Activated naive CD8-positive, alpha-beta T cell (primary cell): ENCODE measurements around the gene CDK5RAP2.

Source experiments
- H3K27ac Mint-ChIP-seq: one replicate; pipeline ENCODE4 v1.8.0; 2021; ENCODE audit warnings: mixed read lengths
- H3K27me3 Mint-ChIP-seq: one replicate; pipeline ENCODE4 v1.8.0; 2021; ENCODE audit warnings: mixed read lengths
- H3K36me3 Mint-ChIP-seq: one replicate; pipeline ENCODE4 v1.8.0; 2021; ENCODE audit warnings: mixed read lengths
- H3K4me1 Mint-ChIP-seq: one replicate; pipeline ENCODE4 v1.8.0; 2021; ENCODE audit warnings: low read depth, mixed read lengths
- H3K4me3 Mint-ChIP-seq: one replicate; pipeline ENCODE4 v1.8.0; 2021; ENCODE audit warnings: mild to moderate bottlenecking, mixed read lengths
- H3K9me3 Mint-ChIP-seq: one replicate; pipeline ENCODE4 v1.8.0; 2021; ENCODE audit warnings: low read depth, mixed read lengths

Gene CDK5RAP2

GRCh38 chr9:120366644-120367019, 213.3 kb downstream of the CDK5RAP2 start:
- H3K27me3 Mint-ChIP-seq: no peaks in the 10 kb centered on the region
- peaks cover 3% of the 10 kb centered on the region for H3K36me3 Mint-ChIP-seq
- no peak overlapping the region for H3K4me3 Mint-ChIP-seq
- H3K4me1 Mint-ChIP-seq: no peaks in the 10 kb centered on the region
- no peak overlapping the region for H3K27ac Mint-ChIP-seq
- peaks cover 5% of the 10 kb centered on the region for H3K9me3 Mint-ChIP-seq

DNA sequence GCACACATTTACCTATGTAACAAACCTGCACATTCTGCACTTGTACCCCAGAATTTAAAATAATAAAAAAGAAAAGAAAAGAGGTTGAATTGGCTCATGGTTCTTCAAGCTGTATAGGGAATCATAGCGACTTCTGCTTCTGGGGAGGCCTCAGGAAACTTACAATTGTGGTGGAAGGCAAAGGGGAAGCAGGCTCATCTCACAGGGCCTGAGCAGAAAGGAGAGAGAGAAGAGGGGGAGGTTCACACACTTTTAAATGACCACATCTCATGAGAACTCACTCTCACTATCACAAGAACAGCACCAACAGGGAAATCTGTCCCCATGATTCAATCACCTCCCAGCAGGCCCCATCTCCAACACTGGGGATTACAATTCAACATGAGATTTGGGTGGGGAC, 214.6 kb downstream of the CDK5RAP2 start:
- Mint-ChIP-seq H3K4me3 (no peak overlapping the region), H3K27me3 (no peaks in the 10 kb centered on the region), H3K4me1 (no peaks in the 10 kb centered on the region), H3K9me3 (peaks cover 5% of the 10 kb centered on the region), H3K27ac (no peak overlapping the region), H3K36me3 (no peaks in the 10 kb centered on the region)

DNA sequence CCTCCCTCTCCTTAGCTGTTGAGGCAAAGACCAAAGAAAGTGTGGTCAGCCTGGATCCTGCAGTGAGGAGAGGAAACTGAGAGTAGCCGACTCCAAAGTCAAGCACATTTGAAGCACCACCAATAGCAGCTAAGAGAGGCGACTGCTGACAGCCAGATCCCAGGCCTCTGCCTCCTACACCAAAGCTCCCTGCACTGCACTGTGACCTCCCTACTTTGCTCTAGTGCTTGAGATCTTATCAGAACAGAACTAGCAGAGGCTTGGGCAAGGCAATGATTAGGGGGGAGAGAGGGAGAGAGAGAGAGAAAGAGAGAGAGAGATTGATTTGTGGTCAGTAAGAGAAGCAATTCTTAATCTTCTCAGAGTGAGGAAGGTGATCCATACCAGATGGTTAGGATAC, 216.3 kb downstream of the CDK5RAP2 start:
- Mint-ChIP-seq H3K4me1 (no peaks in the 10 kb centered on the region), H3K4me3 (no peak overlapping the region), H3K27ac (no peak overlapping the region), H3K36me3 (no peaks in the 10 kb centered on the region), H3K27me3 (no peaks in the 10 kb centered on the region), H3K9me3 (peaks cover 4% of the 10 kb centered on the region)

GRCh38 chr9:120362446-120362845, 217.5 kb downstream of the CDK5RAP2 start:
- Mint-ChIP-seq H3K27ac (no peak overlapping the region), H3K27me3 (no peaks in the 10 kb centered on the region), H3K4me1 (no peaks in the 10 kb centered on the region), H3K9me3 (no peaks in the 10 kb centered on the region), H3K4me3 (no peak overlapping the region), H3K36me3 (no peaks in the 10 kb centered on the region)

DNA sequence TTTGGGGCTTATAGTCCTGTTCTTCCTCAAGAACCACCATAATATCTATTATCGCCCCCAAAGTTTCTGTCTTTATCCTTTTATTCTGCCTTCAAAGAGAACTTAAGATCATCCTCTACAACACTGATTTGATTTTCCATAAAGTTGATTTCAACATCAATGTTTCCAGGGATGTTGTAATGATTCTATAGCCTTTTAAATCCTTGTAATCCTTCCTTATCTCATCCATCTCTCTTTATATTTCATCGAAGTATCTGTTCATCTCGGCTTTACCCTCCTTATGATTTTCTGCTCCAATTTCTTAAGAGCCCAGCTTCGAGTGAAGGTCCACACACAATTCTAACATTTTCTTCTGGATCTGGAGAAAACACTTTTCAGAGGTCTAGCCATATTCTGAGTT, 218.4 kb downstream of the CDK5RAP2 start:
- Mint-ChIP-seq H3K4me1 (no peaks in the 10 kb centered on the region), H3K27ac (no peak overlapping the region), H3K4me3 (no peak overlapping the region), H3K27me3 (no peaks in the 10 kb centered on the region), H3K36me3 (no peaks in the 10 kb centered on the region), H3K9me3 (no peaks in the 10 kb centered on the region)

DNA sequence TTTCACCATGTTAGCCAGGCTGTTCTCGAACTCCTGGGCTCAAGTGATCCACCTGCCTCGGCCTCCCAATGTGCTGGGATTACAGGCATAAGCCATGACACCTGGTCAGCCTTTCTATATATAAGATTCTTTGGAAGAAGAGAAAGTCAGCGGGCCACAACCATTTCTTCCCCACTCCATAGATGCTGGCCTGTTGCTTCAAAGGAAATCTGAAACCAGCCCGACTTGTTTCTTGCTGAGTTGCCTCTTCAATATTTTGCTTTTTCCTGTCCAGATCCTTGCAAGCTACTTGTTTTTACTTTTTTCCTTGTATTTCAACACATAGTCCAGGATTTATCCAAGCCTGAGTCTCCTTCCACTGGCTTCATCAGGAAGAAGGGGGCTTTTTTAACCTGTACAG, 219.5 kb downstream of the CDK5RAP2 start:
- no peaks in the 10 kb centered on the region for H3K4me1 Mint-ChIP-seq
- H3K36me3 Mint-ChIP-seq: no peaks in the 10 kb centered on the region
- no peak overlapping the region for H3K4me3 Mint-ChIP-seq
- H3K27ac Mint-ChIP-seq: no peak overlapping the region
- H3K9me3 Mint-ChIP-seq: no peaks in the 10 kb centered on the region
- H3K27me3 Mint-ChIP-seq: no peaks in the 10 kb centered on the region

DNA sequence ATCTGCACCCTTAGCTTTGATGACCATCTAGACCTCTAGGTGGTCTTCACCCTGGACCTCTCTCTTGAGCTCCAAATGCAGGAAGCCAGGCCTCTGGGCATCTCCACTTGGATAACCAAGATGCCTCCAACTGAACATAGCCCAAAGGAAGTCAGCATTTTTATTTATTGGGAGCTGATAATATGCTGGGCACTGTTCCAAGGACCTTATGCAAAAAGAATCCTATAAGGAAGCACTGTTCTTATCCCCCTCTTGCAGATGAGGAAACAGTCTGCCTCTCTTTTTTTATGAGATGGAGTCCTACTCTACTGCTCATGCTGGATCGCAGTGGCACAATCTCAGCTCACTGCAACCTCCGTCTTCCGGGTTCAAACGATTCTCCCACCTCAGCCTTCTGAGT, 219.9 kb downstream of the CDK5RAP2 start:
- H3K4me3 Mint-ChIP-seq: no peak overlapping the region
- H3K9me3 Mint-ChIP-seq: no peaks in the 10 kb centered on the region
- no peaks in the 10 kb centered on the region for H3K27me3 Mint-ChIP-seq
- H3K27ac Mint-ChIP-seq: no peak overlapping the region
- no peaks in the 10 kb centered on the region for H3K4me1 Mint-ChIP-seq
- H3K36me3 Mint-ChIP-seq: no peaks in the 10 kb centered on the region

GRCh38 chr9:120358877-120359276, 221.1 kb downstream of the CDK5RAP2 start:
- Mint-ChIP-seq H3K27me3 (no peaks in the 10 kb centered on the region), H3K27ac (no peak overlapping the region), H3K9me3 (no peaks in the 10 kb centered on the region), H3K4me1 (no peaks in the 10 kb centered on the region), H3K4me3 (no peak overlapping the region), H3K36me3 (no peaks in the 10 kb centered on the region)

DNA sequence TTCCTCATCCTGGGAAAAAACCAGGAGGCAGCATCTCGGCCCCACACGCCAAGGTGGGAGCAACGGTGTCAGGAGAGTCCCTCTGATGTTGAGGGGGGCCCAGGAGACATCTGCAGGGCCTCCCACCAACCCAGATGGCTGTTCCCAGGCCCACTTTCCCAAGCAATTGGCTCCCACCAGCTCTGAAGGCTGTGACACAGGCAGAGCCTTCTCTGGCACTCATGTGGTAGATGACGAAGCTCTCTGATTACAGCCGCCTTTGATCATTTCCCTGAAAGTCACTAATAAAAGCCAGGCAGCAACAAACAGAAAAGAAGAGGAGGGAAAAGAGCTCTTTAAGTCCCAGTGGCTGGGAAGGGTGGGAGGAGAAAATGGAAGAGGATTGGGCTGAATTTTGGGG, 226.5 kb downstream of the CDK5RAP2 start:
- H3K27ac Mint-ChIP-seq: no peak overlapping the region
- H3K36me3 Mint-ChIP-seq: no peaks in the 10 kb centered on the region
- no peak overlapping the region for H3K4me3 Mint-ChIP-seq
- no peaks in the 10 kb centered on the region for H3K4me1 Mint-ChIP-seq
- H3K27me3 Mint-ChIP-seq: peaks cover 5% of the 10 kb centered on the region
- no peaks in the 10 kb centered on the region for H3K9me3 Mint-ChIP-seq

DNA sequence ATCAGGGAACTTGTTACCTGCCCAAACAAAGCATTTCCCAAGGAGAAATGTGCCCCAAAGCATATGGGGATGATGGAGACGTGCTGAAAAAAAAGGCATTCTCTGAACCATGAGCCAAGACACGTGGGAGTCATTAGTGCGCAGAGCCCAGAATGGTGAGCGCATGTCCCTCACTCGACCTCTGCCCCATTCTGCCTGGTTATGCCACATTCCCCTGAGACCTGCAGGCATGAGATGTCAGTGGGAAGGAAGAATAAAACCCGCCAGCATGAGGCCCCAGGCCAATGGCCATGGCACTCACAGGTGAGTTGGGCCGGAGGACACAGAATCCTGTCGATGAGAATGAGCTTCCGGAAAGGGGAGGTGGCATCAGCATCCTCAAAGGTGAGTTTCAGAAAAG, 228.9 kb downstream of the CDK5RAP2 start:
- Mint-ChIP-seq H3K4me1 (no peaks in the 10 kb centered on the region), H3K4me3 (no peak overlapping the region)

GRCh38 chr9:120350596-120350995, 229.4 kb downstream of the CDK5RAP2 start:
- Mint-ChIP-seq H3K9me3 (no peaks in the 10 kb centered on the region), H3K36me3 (no peaks in the 10 kb centered on the region), H3K4me1 (no peaks in the 10 kb centered on the region), H3K27ac (no peak overlapping the region), H3K27me3 (peaks cover 5% of the 10 kb centered on the region), H3K4me3 (no peak overlapping the region)

More for the DNA sequence above, 228.9 kb downstream of the CDK5RAP2 start:
- no peak overlapping the region for H3K27ac Mint-ChIP-seq
- H3K36me3 Mint-ChIP-seq: no peaks in the 10 kb centered on the region
- H3K27me3 Mint-ChIP-seq: peaks cover 5% of the 10 kb centered on the region
- H3K9me3 Mint-ChIP-seq: no peaks in the 10 kb centered on the region

GRCh38 chr9:120348951-120349429, 231.0 kb downstream of the CDK5RAP2 start:
- Mint-ChIP-seq H3K4me1 (no peaks in the 10 kb centered on the region), H3K36me3 (no peaks in the 10 kb centered on the region), H3K27ac (no peak overlapping the region), H3K9me3 (no peaks in the 10 kb centered on the region), H3K27me3 (peaks cover 5% of the 10 kb centered on the region), H3K4me3 (no peak overlapping the region)

DNA sequence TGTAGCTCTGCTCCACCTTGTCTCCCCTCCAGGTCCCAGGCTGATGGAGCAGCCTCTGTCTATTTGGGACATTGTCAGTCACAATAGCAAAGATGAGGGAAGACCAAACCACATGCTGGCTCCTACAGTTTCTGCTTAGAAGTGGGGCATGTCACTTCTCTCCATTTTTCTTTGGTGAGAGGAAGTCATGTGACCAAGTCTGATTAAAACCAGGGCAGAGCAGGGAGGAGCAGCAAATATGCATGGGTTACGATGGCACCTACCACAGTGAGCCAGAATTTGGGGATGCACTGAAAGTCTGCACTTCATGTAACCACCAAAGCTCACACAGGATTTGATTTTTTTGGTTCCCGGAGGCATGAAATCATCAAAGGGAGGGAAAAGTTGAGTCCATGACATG, 234.6 kb downstream of the CDK5RAP2 start:
- Mint-ChIP-seq H3K27me3 (peaks cover 6% of the 10 kb centered on the region), H3K9me3 (no peaks in the 10 kb centered on the region), H3K4me1 (no peaks in the 10 kb centered on the region), H3K4me3 (no peak overlapping the region), H3K36me3 (no peaks in the 10 kb centered on the region), H3K27ac (no peak overlapping the region)

GRCh38 chr9:120344230-120344629, 235.7 kb downstream of the CDK5RAP2 start:
- no peak overlapping the region for H3K4me3 Mint-ChIP-seq
- H3K27me3 Mint-ChIP-seq: peaks cover 2% of the 10 kb centered on the region
- no peaks in the 10 kb centered on the region for H3K9me3 Mint-ChIP-seq
- H3K36me3 Mint-ChIP-seq: no peaks in the 10 kb centered on the region
- no peaks in the 10 kb centered on the region for H3K4me1 Mint-ChIP-seq
- H3K27ac Mint-ChIP-seq: no peak overlapping the region

GRCh38 chr9:120343416-120343815, 236.6 kb downstream of the CDK5RAP2 start:
- Mint-ChIP-seq H3K9me3 (no peaks in the 10 kb centered on the region), H3K27ac (no peak overlapping the region), H3K27me3 (peaks cover 3% of the 10 kb centered on the region), H3K4me1 (no peaks in the 10 kb centered on the region), H3K36me3 (no peaks in the 10 kb centered on the region), H3K4me3 (no peak overlapping the region)
